ENCODE measurements around the gene CEP128. TPM values are rescaled to one million over a fixed set of nuclear protein-coding genes. Genes with fewer than 3 reads are reported as not detected.

Gene CEP128
- polyA plus RNA-seq, 1 donor: 2.4 TPM

DNA sequence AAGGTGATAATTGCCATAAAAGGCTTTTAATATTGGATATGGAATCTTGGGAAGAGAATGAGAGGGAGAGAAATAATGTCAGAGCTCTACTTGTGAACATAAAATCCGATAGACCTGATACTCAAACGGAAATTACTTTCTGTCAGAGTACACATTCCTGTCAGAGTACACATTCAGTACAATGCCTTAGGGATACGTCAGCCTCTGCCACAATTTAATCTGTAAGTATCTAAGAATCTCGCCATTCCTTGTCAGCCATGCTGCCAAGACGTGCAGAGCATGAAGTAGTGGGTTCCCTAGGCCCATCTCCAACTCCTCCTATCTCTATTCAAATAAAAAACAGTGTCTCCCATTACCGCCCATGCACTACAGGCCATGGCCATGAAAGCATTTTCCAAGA lies 242.6 kb downstream of the CEP128 start:
- 100% methylated on average over 2 of the region's 6 CpGs for WGBS (ENCODE audit: insufficient coverage, low lambda C conversion rate)
- no peak for DNase-seq
- H3K27me3 ChIP-seq (ENCODE audit: control insufficient read depth, insufficient read depth, low read length): no peaks in the 10 kb centered on the region

DNA sequence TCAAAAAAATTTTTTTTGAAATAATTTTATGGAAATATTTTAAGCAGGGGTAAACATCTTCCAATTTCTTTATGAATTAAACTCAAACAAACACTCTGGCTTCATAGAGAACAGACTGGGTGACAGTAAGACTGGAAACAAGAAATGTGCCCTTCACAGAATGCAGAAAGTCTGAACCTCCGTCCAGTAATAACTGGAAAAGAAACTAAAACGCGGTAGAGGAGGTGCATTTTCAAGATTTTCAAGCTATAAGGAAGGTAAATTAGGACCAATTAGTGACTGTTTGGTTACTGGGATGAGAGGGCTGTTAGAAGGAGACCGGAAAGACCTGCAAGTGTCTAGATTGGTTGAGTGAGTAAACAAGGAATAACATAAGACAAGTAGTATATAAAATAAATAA lies 245.7 kb downstream of the CEP128 start:
- Histone ChIP-seq H3K4me1 (ENCODE audit: control insufficient read depth, insufficient read depth, low read length) (no peaks in the 10 kb centered on the region), H3K9me3 (ENCODE audit: control insufficient read depth, low read depth, low read length) (no peaks in the 10 kb centered on the region), H3K4me3 (ENCODE audit: low read length) (no peak overlapping the region), H3K27me3 (ENCODE audit: control insufficient read depth, insufficient read depth, low read length) (no peaks in the 10 kb centered on the region), H3K27ac (ENCODE audit: low read length) (no peak overlapping the region), H3K36me3 (ENCODE audit: control insufficient read depth, insufficient read depth, low read length) (no peaks in the 10 kb centered on the region)
- 80% methylated on average over 1 of the region's 4 CpGs for WGBS (ENCODE audit: insufficient coverage, low lambda C conversion rate)
- no peak for DNase-seq

More for the DNA sequence above, 242.6 kb downstream of the CEP128 start:
- Histone ChIP-seq H3K27ac (ENCODE audit: low read length) (no peak overlapping the region), H3K4me3 (ENCODE audit: low read length) (no peak overlapping the region), H3K9me3 (ENCODE audit: control insufficient read depth, low read depth, low read length) (no peaks in the 10 kb centered on the region), H3K36me3 (ENCODE audit: control insufficient read depth, insufficient read depth, low read length) (no peaks in the 10 kb centered on the region), H3K4me1 (ENCODE audit: control insufficient read depth, insufficient read depth, low read length) (no peaks in the 10 kb centered on the region)

DNA sequence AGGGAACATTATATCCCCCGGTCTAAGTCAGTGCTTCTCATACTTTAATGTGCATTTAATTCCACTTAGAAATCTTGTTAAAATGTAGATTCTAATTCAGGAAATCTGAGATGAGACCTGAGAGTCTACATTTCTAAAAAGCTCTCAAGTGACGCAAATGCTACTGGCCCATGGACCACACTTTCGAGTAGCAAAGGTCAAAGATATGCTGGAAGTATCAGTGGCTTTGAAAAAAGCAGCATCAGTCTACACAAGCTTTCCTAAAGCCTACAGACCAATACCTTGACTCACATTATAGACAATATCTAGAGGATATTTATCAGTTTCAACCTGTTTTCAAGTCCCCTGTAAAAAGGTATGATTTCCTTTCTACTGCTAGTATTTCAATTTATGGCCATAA lies 248.6 kb downstream of the CEP128 start:
- Histone ChIP-seq H3K27me3 (ENCODE audit: control insufficient read depth, insufficient read depth, low read length) (no peaks in the 10 kb centered on the region), H3K4me1 (ENCODE audit: control insufficient read depth, insufficient read depth, low read length) (no peaks in the 10 kb centered on the region), H3K36me3 (ENCODE audit: control insufficient read depth, insufficient read depth, low read length) (no peaks in the 10 kb centered on the region), H3K9me3 (ENCODE audit: control insufficient read depth, low read depth, low read length) (no peaks in the 10 kb centered on the region), H3K27ac (ENCODE audit: low read length) (no peak overlapping the region), H3K4me3 (ENCODE audit: low read length) (no peak overlapping the region)
- no peak for DNase-seq
- WGBS (ENCODE audit: insufficient coverage, low lambda C conversion rate): no CpG with 5 or more reads among the region's 3 CpGs

DNA sequence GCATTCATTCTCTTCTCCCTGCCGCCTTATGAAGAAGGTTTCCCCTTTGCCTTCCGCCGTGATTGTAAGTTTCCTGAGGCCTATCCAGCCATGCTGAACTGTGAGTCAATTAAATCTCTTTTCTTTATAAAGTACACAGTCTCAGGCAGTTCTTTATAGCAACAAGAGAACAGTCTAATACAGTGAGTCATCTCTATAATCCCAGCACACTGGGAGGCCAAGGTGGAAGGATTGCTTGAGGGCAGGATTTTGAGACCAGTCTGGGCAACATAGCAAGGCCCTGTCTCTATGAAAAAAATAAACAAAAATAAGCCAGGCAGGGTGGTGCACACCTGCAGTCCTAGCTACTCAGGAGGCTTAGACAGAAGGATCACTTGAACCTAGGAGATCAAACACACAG lies 259.9 kb downstream of the CEP128 start:
- Histone ChIP-seq H3K4me3 (ENCODE audit: low read length) (no peak overlapping the region), H3K27me3 (ENCODE audit: control insufficient read depth, insufficient read depth, low read length) (no peaks in the 10 kb centered on the region), H3K27ac (ENCODE audit: low read length) (no peak overlapping the region), H3K9me3 (ENCODE audit: control insufficient read depth, low read depth, low read length) (peaks cover 7% of the 10 kb centered on the region), H3K36me3 (ENCODE audit: control insufficient read depth, insufficient read depth, low read length) (no peaks in the 10 kb centered on the region), H3K4me1 (ENCODE audit: control insufficient read depth, insufficient read depth, low read length) (no peaks in the 10 kb centered on the region)
- WGBS (ENCODE audit: insufficient coverage, low lambda C conversion rate): 80% methylated on average over 1 of the region's 3 CpGs
- DNase-seq: no peak

DNA sequence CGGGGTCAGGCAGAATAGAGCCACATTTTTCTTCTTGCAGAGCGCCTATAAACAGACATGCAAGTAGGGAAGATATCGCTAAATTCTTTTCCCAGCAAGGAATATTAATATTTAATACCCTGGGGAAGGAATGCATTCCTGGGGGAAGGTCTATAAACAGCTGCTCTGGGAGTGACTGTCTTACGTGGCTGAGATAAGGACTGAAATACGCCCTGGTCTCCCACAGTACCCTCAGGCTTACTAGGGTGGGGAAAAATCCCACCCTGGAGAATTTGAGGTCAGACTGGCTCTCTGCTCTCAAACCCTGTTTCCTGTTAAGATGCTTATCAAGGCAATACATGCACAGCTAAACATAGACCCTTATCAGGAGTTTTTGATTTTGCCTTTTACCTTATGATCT lies 262.3 kb downstream of the CEP128 start:
- no CpG with 5 or more reads among the region's 5 CpGs for WGBS (ENCODE audit: insufficient coverage, low lambda C conversion rate)
- H3K27ac ChIP-seq (ENCODE audit: low read length): no peak overlapping the region
- peaks cover 7% of the 10 kb centered on the region for H3K9me3 ChIP-seq (ENCODE audit: control insufficient read depth, low read depth, low read length)
- H3K36me3 ChIP-seq (ENCODE audit: control insufficient read depth, insufficient read depth, low read length): no peaks in the 10 kb centered on the region
- no peak overlapping the region for H3K4me3 ChIP-seq (ENCODE audit: low read length)
- DNase-seq: no peak
- H3K4me1 ChIP-seq (ENCODE audit: control insufficient read depth, insufficient read depth, low read length): no peaks in the 10 kb centered on the region
- H3K27me3 ChIP-seq (ENCODE audit: control insufficient read depth, insufficient read depth, low read length): no peaks in the 10 kb centered on the region

DNA sequence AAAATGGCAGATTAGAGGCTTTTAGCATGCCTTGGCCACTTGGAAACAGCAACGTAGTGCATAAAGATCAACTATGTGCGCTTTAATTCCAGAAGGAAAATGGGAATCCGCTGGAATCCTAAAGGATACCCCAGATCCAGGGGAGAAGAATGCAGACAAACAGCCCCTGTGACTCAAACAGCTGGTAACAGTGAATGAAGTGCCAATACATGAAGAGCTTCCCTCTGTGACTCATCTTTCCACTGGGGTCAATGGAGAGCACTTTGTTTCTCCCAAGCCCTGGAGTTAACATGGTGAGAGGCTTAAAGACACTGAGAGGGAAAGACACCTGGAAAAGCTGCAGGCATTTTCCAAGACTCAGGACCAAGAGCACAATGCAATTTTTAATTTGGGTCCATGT lies 263.1 kb downstream of the CEP128 start:
- Histone ChIP-seq H3K9me3 (ENCODE audit: control insufficient read depth, low read depth, low read length) (peaks cover 7% of the 10 kb centered on the region), H3K27me3 (ENCODE audit: control insufficient read depth, insufficient read depth, low read length) (no peaks in the 10 kb centered on the region), H3K36me3 (ENCODE audit: control insufficient read depth, insufficient read depth, low read length) (no peaks in the 10 kb centered on the region), H3K4me3 (ENCODE audit: low read length) (no peak overlapping the region), H3K27ac (ENCODE audit: low read length) (no peak overlapping the region), H3K4me1 (ENCODE audit: control insufficient read depth, insufficient read depth, low read length) (no peaks in the 10 kb centered on the region)
- WGBS (ENCODE audit: insufficient coverage, low lambda C conversion rate): 92% methylated on average over 2 of the region's 3 CpGs
- no peak for DNase-seq

DNA sequence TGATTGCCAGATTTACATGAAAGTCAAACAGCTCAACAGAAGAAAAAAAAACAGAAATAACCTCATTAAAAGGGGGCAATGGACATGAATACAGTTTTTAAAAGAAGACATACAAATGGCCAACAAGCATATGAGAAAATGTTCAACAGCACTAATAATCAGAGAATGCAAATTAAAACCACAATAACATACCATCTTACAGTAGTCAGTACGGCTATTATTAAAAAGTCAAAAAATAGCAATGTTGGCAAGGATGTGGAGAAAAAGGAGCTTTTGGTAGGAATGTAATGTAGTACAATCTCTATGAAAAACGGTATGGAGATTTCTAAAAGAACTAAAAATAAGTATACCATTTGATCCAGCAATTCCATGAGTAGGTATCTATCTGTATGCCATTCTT lies 272.1 kb downstream of the CEP128 start:
- H3K27ac ChIP-seq (ENCODE audit: low read length): no peak overlapping the region
- H3K4me1 ChIP-seq (ENCODE audit: control insufficient read depth, insufficient read depth, low read length): no peaks in the 10 kb centered on the region
- no peak overlapping the region for H3K4me3 ChIP-seq (ENCODE audit: low read length)
- no peaks in the 10 kb centered on the region for H3K9me3 ChIP-seq (ENCODE audit: control insufficient read depth, low read depth, low read length)
- no peak for DNase-seq
- 77% methylated on average over 1 of the region's 2 CpGs for WGBS (ENCODE audit: insufficient coverage, low lambda C conversion rate)
- no peaks in the 10 kb centered on the region for H3K36me3 ChIP-seq (ENCODE audit: control insufficient read depth, insufficient read depth, low read length)
- no peaks in the 10 kb centered on the region for H3K27me3 ChIP-seq (ENCODE audit: control insufficient read depth, insufficient read depth, low read length)

DNA sequence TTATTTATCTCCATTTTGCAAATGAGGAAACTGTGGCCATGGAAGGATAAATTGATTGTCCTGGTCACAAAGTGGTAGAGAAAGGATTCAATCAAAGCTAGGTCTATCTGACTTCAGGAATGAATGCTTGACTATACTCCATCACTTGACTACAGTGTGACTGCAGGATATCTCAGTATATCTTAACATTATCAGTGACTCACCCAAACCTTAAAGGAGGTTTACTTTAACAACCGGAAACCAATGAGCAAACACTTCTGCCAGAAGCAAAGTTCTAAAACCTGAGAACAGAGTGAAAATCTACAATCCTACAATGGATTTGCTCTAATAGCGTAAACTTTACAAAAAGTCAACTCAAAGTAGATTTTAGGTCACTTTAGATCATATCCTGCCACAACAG lies 277.0 kb downstream of the CEP128 start:
- Histone ChIP-seq H3K9me3 (ENCODE audit: control insufficient read depth, low read depth, low read length) (no peaks in the 10 kb centered on the region), H3K27me3 (ENCODE audit: control insufficient read depth, insufficient read depth, low read length) (no peaks in the 10 kb centered on the region), H3K36me3 (ENCODE audit: control insufficient read depth, insufficient read depth, low read length) (no peaks in the 10 kb centered on the region), H3K4me3 (ENCODE audit: low read length) (no peak overlapping the region), H3K4me1 (ENCODE audit: control insufficient read depth, insufficient read depth, low read length) (no peaks in the 10 kb centered on the region), H3K27ac (ENCODE audit: low read length) (no peak overlapping the region)
- DNase-seq: peak; percentile 3 to 6
- WGBS (ENCODE audit: insufficient coverage, low lambda C conversion rate): no CpG with 5 or more reads among the region's 2 CpGs

DNA sequence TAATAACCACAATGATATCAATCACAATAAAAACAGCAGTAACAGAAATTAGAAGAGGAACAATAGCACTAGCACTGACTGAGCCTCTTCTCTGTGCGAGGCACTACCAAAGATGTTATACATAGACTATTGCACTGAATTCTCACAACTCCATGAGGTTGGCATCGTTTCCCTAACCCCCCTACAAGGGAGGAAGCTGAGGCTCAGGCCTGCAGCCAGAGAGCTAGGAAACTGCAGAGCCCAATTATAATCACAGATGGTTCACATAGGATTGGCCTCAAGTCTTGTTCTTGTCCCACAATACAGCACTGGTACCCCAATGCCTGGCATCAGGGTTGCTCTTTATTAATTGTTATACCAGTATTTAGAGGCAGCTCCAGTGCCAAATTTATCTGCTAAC lies 278.0 kb downstream of the CEP128 start:
- no peak for DNase-seq
- Histone ChIP-seq H3K4me3 (ENCODE audit: low read length) (no peak overlapping the region), H3K36me3 (ENCODE audit: control insufficient read depth, insufficient read depth, low read length) (no peaks in the 10 kb centered on the region), H3K27ac (ENCODE audit: low read length) (no peak overlapping the region), H3K9me3 (ENCODE audit: control insufficient read depth, low read depth, low read length) (no peaks in the 10 kb centered on the region), H3K4me1 (ENCODE audit: control insufficient read depth, insufficient read depth, low read length) (no peaks in the 10 kb centered on the region), H3K27me3 (ENCODE audit: control insufficient read depth, insufficient read depth, low read length) (no peaks in the 10 kb centered on the region)
- no CpG with 5 or more reads among the region's 2 CpGs for WGBS (ENCODE audit: insufficient coverage, low lambda C conversion rate)

DNA sequence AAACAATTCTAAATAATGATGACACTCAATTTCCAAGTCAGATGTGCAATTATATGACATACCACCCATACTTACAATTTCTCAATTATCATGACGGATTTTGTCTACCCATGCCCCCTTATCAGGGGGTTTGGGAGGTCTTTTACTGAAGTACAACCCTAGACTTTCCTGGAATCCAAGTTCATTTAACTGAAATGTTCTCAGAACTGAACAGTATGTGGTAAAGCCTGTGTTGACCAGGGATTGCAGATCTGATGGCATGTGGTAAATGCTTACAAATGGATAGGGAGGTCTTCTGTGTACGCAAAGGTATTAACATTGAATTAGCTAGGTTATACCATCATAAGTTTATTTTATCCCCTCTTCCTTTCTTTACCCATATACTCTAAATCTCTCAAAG lies 281.8 kb downstream of the CEP128 start:
- Histone ChIP-seq H3K4me3 (ENCODE audit: low read length) (no peak overlapping the region), H3K27me3 (ENCODE audit: control insufficient read depth, insufficient read depth, low read length) (no peaks in the 10 kb centered on the region), H3K9me3 (ENCODE audit: control insufficient read depth, low read depth, low read length) (no peaks in the 10 kb centered on the region), H3K27ac (ENCODE audit: low read length) (no peak overlapping the region), H3K36me3 (ENCODE audit: control insufficient read depth, insufficient read depth, low read length) (no peaks in the 10 kb centered on the region), H3K4me1 (ENCODE audit: control insufficient read depth, insufficient read depth, low read length) (no peaks in the 10 kb centered on the region)
- no peak for DNase-seq
- no CpG with 5 or more reads among the region's 2 CpGs for WGBS (ENCODE audit: insufficient coverage, low lambda C conversion rate)

DNA sequence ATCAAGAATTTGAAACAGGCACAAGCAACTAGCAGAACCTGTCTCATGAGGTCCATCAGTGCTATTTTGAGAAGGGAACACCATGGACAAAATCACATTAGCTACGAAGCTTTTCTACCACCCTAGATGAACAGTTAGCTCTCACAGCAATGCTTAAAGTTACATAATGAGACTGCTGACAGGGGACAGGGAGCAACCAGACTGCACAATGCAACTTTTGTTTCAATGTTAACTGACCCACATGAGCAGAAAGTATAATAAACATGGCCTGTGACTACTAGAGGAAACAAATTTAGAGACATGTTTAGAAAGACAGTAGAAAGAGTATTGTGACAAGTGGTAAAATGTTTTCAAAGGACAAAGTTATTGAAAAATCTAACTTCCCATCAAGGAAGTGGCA lies 282.8 kb downstream of the CEP128 start:
- Histone ChIP-seq H3K27me3 (ENCODE audit: control insufficient read depth, insufficient read depth, low read length) (no peaks in the 10 kb centered on the region), H3K4me1 (ENCODE audit: control insufficient read depth, insufficient read depth, low read length) (no peaks in the 10 kb centered on the region), H3K9me3 (ENCODE audit: control insufficient read depth, low read depth, low read length) (no peaks in the 10 kb centered on the region), H3K36me3 (ENCODE audit: control insufficient read depth, insufficient read depth, low read length) (no peaks in the 10 kb centered on the region), H3K27ac (ENCODE audit: low read length) (no peak overlapping the region), H3K4me3 (ENCODE audit: low read length) (no peak overlapping the region)
- no CpG with 5 or more reads among the region's 1 CpG for WGBS (ENCODE audit: insufficient coverage, low lambda C conversion rate)
- DNase-seq: no peak
